Neuron (in vitro differentiated cells): Measurements from ENCODE around the gene ITPRIP.

Source experiments
- H2AFZ ChIP-seq: one replicate; pipeline ENCODE4 v1.6.1; 2013; ENCODE audit warnings: low read depth, mild to moderate bottlenecking, inconsistent platforms, low read length, moderate library complexity
- H3K27me3 ChIP-seq: one replicate; pipeline ENCODE4 v1.6.1; 2013; ENCODE audit warnings: low read length; ENCODE audit not compliant: insufficient read depth
- H3K36me3 ChIP-seq: one replicate; pipeline ENCODE4 v1.6.1; 2013; ENCODE audit warnings: low read length; ENCODE audit not compliant: insufficient read depth
- H3K4me1 ChIP-seq: one replicate; pipeline ENCODE4 v1.6.1; 2013; ENCODE audit warnings: low read length; ENCODE audit not compliant: insufficient read depth
- H3K4me3 ChIP-seq: 2 replicates; pipeline ENCODE4 v1.5.1; 2013; ENCODE audit warnings: mild to moderate bottlenecking, low read length, moderate library complexity
- H3K9me3 ChIP-seq: one replicate; pipeline ENCODE4 v1.6.1; 2013; ENCODE audit warnings: low read length

Gene ITPRIP

GRCh38 chr10:104286939-104287338, 51.3 kb downstream of the ITPRIP start:
- Histone ChIP-seq H3K27me3 (peaks cover 2% of the 10 kb centered on the region), H3K9me3 (no peaks in the 10 kb centered on the region), H3K4me3 (no peak overlapping the region), H3K4me1 (peaks cover 3% of the 10 kb centered on the region), H2AFZ (no peak overlapping the region), H3K36me3 (no peaks in the 10 kb centered on the region)

GRCh38 chr10:104284846-104285245, 53.4 kb downstream of the ITPRIP start:
- Histone ChIP-seq H3K4me3 (no peak overlapping the region), H3K36me3 (no peaks in the 10 kb centered on the region), H2AFZ (no peak overlapping the region), H3K4me1 (no peaks in the 10 kb centered on the region), H3K27me3 (peaks cover 2% of the 10 kb centered on the region), H3K9me3 (no peaks in the 10 kb centered on the region)

- Histone ChIP-seq H3K4me3 (no peak overlapping the region), H3K4me1 (no peaks in the 10 kb centered on the region), H3K36me3 (no peaks in the 10 kb centered on the region), H3K9me3 (no peaks in the 10 kb centered on the region), H2AFZ (no peak overlapping the region), H3K27me3 (no peaks in the 10 kb centered on the region)
These were observed 56.6 kb downstream of the ITPRIP start for GRCh38 chr10:104281694-104282093.

GRCh38 chr10:104279550-104280259, 58.6 kb downstream of the ITPRIP start:
- H3K27me3 ChIP-seq, result peaks cover 9% of the 10 kb centered on the region
- H3K36me3 ChIP-seq, result no peaks in the 10 kb centered on the region
- H3K4me1 ChIP-seq, result no peaks in the 10 kb centered on the region
- H3K4me3 ChIP-seq, result no peak overlapping the region
- no peaks in the 10 kb centered on the region for H3K9me3 ChIP-seq
- no peak overlapping the region for H2AFZ ChIP-seq

- no peaks in the 10 kb centered on the region for H3K4me1 ChIP-seq
- H3K27me3 ChIP-seq, result peaks cover 13% of the 10 kb centered on the region
- H3K9me3 ChIP-seq, result no peaks in the 10 kb centered on the region
- H3K36me3 ChIP-seq, result no peaks in the 10 kb centered on the region
- H2AFZ ChIP-seq, result no peak overlapping the region
- H3K4me3 ChIP-seq, result no peak overlapping the region
These were observed 60.5 kb downstream of the ITPRIP start for GRCh38 chr10:104277785-104278184.

GRCh38 chr10:104276192-104276591, 62.1 kb downstream of the ITPRIP start:
- H3K4me1 ChIP-seq, result no peaks in the 10 kb centered on the region
- no peaks in the 10 kb centered on the region for H3K36me3 ChIP-seq
- H2AFZ ChIP-seq, result no peak overlapping the region
- no peaks in the 10 kb centered on the region for H3K9me3 ChIP-seq
- peaks cover 13% of the 10 kb centered on the region for H3K27me3 ChIP-seq
- no peak overlapping the region for H3K4me3 ChIP-seq

GRCh38 chr10:104274762-104275721, 63.2 kb downstream of the ITPRIP start:
- no peak overlapping the region for H3K4me3 ChIP-seq

GRCh38 chr10:104273899-104274575, 64.2 kb downstream of the ITPRIP start:
- no peaks in the 10 kb centered on the region for H3K9me3 ChIP-seq

More at GRCh38 chr10:104274762-104275721, 63.2 kb downstream of the ITPRIP start:
- Histone ChIP-seq H3K4me1 (no peaks in the 10 kb centered on the region), H3K27me3 (peaks cover 13% of the 10 kb centered on the region), H3K9me3 (no peaks in the 10 kb centered on the region), H3K36me3 (no peaks in the 10 kb centered on the region), H2AFZ (no peak overlapping the region)

GRCh38 chr10:104273286-104273685, 65.0 kb downstream of the ITPRIP start:
- no peak overlapping the region for H3K4me3 ChIP-seq
- no peaks in the 10 kb centered on the region for H3K9me3 ChIP-seq
- H2AFZ ChIP-seq, result no peak overlapping the region
- H3K4me1 ChIP-seq, result peaks cover 6% of the 10 kb centered on the region
- H3K27me3 ChIP-seq, result peaks cover 13% of the 10 kb centered on the region
- H3K36me3 ChIP-seq, result no peaks in the 10 kb centered on the region

More at GRCh38 chr10:104273899-104274575, 64.2 kb downstream of the ITPRIP start:
- Histone ChIP-seq H2AFZ (no peak overlapping the region), H3K27me3 (peaks cover 13% of the 10 kb centered on the region), H3K4me1 (peaks cover 5% of the 10 kb centered on the region), H3K36me3 (no peaks in the 10 kb centered on the region), H3K4me3 (no peak overlapping the region)

GRCh38 chr10:104268713-104269645, 69.3 kb downstream of the ITPRIP start, which contains the start of gene GSTO2:
GSTO2 (plus strand) TSS chr10:104269184; CDS start chr10:104274916, 5,732 bp downstream.
- H3K9me3 ChIP-seq, result no peaks in the 10 kb centered on the region
- no peaks in the 10 kb centered on the region for H3K27me3 ChIP-seq
- H3K36me3 ChIP-seq, result peaks cover 23% of the 10 kb centered on the region
- peaks cover 14% of the 10 kb centered on the region for H3K4me1 ChIP-seq
- peak within 1 kb of the TSS; percentile 93 for H3K4me3 ChIP-seq
- H2AFZ ChIP-seq, result peak within 1 kb of the TSS; percentile 99

- H3K27me3 ChIP-seq, result no peaks in the 10 kb centered on the region
- H2AFZ ChIP-seq, result peak overlapping the region; percentile 88
- peaks cover 14% of the 10 kb centered on the region for H3K4me1 ChIP-seq
- H3K4me3 ChIP-seq, result peak overlapping the region; percentile 93
- no peaks in the 10 kb centered on the region for H3K9me3 ChIP-seq
- H3K36me3 ChIP-seq, result peaks cover 23% of the 10 kb centered on the region
These were observed 69.9 kb downstream of the ITPRIP start for GRCh38 chr10:104268405-104268712.

GRCh38 chr10:104267721-104268404, 70.4 kb downstream of the ITPRIP start:
- Histone ChIP-seq H3K4me3 (peak overlapping the region; percentile 93), H3K36me3 (peaks cover 23% of the 10 kb centered on the region)

More at GRCh38 chr10:104267721-104268404, 70.4 kb downstream of the ITPRIP start:
- Histone ChIP-seq H3K27me3 (no peaks in the 10 kb centered on the region), H3K4me1 (peaks cover 14% of the 10 kb centered on the region), H3K9me3 (no peaks in the 10 kb centered on the region), H2AFZ (no peak overlapping the region)
